Epithelial cell of prostate (primary cell): ENCODE data around the gene RET.

ENCODE experiments used
- DNase-seq: peaks from one replicate; pipeline ENCODE4 v3.0.0-alpha.2; 2011; ENCODE audit warnings: low read depth, low spot score
- H3K27ac ChIP-seq: fragments of 450-650 bp; 2 replicates; pipeline ENCODE4 v1.5.1; 2017; ENCODE audit warnings: mild to moderate bottlenecking

RET gene

GRCh38 chr10:43116596-43116995, 39.7 kb downstream of the RET start:
- DNase-seq = no peak
- H3K27ac ChIP-seq = no peak overlapping the region

GRCh38 chr10:43117031-43117776, 40.3 kb downstream of the RET start:
- no peak for DNase-seq
- H3K27ac ChIP-seq = no peak overlapping the region

- no peak overlapping the region for H3K27ac ChIP-seq
- DNase-seq = no peak
Measured at GRCh38 chr10:43117777-43118583, 41.1 kb downstream of the RET start.

- no peak for DNase-seq
Measured at GRCh38 chr10:43118631-43119415, 42.0 kb downstream of the RET start.

GRCh38 chr10:43119416-43120115, 42.7 kb downstream of the RET start:
- no peak overlapping the region for H3K27ac ChIP-seq
- no peak for DNase-seq

More at GRCh38 chr10:43118631-43119415, 42.0 kb downstream of the RET start:
- H3K27ac ChIP-seq = no peak overlapping the region

GRCh38 chr10:43120116-43120928, 43.5 kb downstream of the RET start:
- DNase-seq = no peak
- H3K27ac ChIP-seq = no peak overlapping the region

- H3K27ac ChIP-seq = no peak overlapping the region
- DNase-seq = no peak
Measured at GRCh38 chr10:43120929-43121314, 44.1 kb downstream of the RET start.

- DNase-seq = no peak
- H3K27ac ChIP-seq = no peak overlapping the region
Measured at GRCh38 chr10:43121444-43121843, 44.6 kb downstream of the RET start.

- DNase-seq = no peak
- no peak overlapping the region for H3K27ac ChIP-seq
Measured at GRCh38 chr10:43122096-43122495, 45.2 kb downstream of the RET start.

- no peak for DNase-seq
- H3K27ac ChIP-seq = no peak overlapping the region
Measured at GRCh38 chr10:43122826-43123225, 46.0 kb downstream of the RET start.

GRCh38 chr10:43123361-43124093, 46.7 kb downstream of the RET start:
- H3K27ac ChIP-seq = no peak overlapping the region
- no peak for DNase-seq

GRCh38 chr10:43124094-43124521, 47.2 kb downstream of the RET start:
- no peak for DNase-seq
- H3K27ac ChIP-seq = no peak overlapping the region

GRCh38 chr10:43124574-43125273, 47.9 kb downstream of the RET start:
- DNase-seq = no peak
- no peak overlapping the region for H3K27ac ChIP-seq

- no peak for DNase-seq
- no peak overlapping the region for H3K27ac ChIP-seq
Measured at GRCh38 chr10:43125274-43125845, 48.5 kb downstream of the RET start.

GRCh38 chr10:43125881-43126731, 49.2 kb downstream of the RET start:
- H3K27ac ChIP-seq = no peak overlapping the region
- DNase-seq = no peak

GRCh38 chr10:43126759-43127424, 50.0 kb downstream of the RET start:
- no peak for DNase-seq
- no peak overlapping the region for H3K27ac ChIP-seq
